ENCODE results near the gene ENO3. TPM values are rescaled to one million over a fixed set of nuclear protein-coding genes. Genes with fewer than 3 reads are reported as not detected.

ENO3 gene
- total RNA-seq, 1 experiment from 2014 or later = 24.6 TPM

GRCh38 chr17:4934173-4934979 lies 16.5 kb upstream of the ENO3 start:
- CTCF ChIA-PET = interaction anchor here (0.7 kb wide), 1 partner anchor 25 kb away, joined by 3 read pairs; no protein-coding TSS in a partner anchor

More at GRCh38 chr17:4934173-4934979, 16.5 kb upstream of the ENO3 start:
- DNase-seq (ENCODE audit: low read depth, low spot score) = no peak
- H3K4me1 ChIP-seq (ENCODE audit: control insufficient read depth in 1 of 2, insufficient read depth in 2 of 2, low read length in 2 of 2) = peaks cover 9 to 22% of the 10 kb centered on the region in 2 experiments
- no TSS peak for BruUV-seq (replicated peaks)
- ChIA-PET RAD21 (ENCODE audit: low non-redundant PET in 1 of 2, low total read pairs in 2 of 2, uncharacterized antibody in 2 of 2, unreplicated experiment in 2 of 2) (no interaction called here), POLR2A (interaction anchor here (0.7 kb wide), 1 partner anchor 1723 kb away, joined by 3 read pairs; no protein-coding TSS in a partner anchor)
- H3K4me3 ChIP-seq (replicated peaks in 1 of 2; ENCODE audit: low read depth in 1 of 2, low read length in 2 of 2) = no peak overlapping the region
- ATAC-seq = peak; percentile 79
- H3K9me3 ChIP-seq (ENCODE audit: control insufficient read depth in 1 of 2, insufficient read depth in 1 of 2, low read depth in 1 of 2, low read length in 2 of 2) = no peaks in the 10 kb centered on the region
- 0 out of 2 replicates have a peak overlapping the region, but pooled peaks have one; percentile 17 for H3K9ac ChIP-seq (ENCODE audit: low read length)
- H3K27ac ChIP-seq (ENCODE audit: low read depth, low read length) = no peak overlapping the region
- H3K27me3 ChIP-seq (ENCODE audit: insufficient read depth, low read length) = no peaks in the 10 kb centered on the region
- no peak overlapping the region for H2AFZ ChIP-seq (ENCODE audit: low read depth, low read length, poor library complexity, severe bottlenecking)
- H4K20me1 ChIP-seq (ENCODE audit: insufficient read depth) = no peaks in the 10 kb centered on the region
- H3K36me3 ChIP-seq (ENCODE audit: control insufficient read depth in 1 of 2, insufficient read depth in 2 of 2, low read length in 2 of 2) = peaks cover 0 to 17% of the 10 kb centered on the region in 2 experiments; a peak in 1 of 4 replicates
- H3K79me2 ChIP-seq (ENCODE audit: insufficient read depth, low read length) = peaks cover 18% of the 10 kb centered on the region
- TF ChIP-seq, protein P1, sequence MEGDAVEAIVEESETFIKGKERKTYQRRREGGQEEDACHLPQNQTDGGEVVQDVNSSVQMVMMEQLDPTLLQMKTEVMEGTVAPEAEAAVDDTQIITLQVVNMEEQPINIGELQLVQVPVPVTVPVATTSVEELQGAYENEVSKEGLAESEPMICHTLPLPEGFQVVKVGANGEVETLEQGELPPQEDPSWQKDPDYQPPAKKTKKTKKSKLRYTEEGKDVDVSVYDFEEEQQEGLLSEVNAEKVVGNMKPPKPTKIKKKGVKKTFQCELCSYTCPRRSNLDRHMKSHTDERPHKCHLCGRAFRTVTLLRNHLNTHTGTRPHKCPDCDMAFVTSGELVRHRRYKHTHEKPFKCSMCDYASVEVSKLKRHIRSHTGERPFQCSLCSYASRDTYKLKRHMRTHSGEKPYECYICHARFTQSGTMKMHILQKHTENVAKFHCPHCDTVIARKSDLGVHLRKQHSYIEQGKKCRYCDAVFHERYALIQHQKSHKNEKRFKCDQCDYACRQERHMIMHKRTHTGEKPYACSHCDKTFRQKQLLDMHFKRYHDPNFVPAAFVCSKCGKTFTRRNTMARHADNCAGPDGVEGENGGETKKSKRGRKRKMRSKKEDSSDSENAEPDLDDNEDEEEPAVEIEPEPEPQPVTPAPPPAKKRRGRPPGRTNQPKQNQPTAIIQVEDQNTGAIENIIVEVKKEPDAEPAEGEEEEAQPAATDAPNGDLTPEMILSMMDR (IDR thresholded peaks at IDR 0.05 in 2 of 3, conservative IDR thresholded peaks at IDR 0.05 in 1 of 3; ENCODE audit: borderline replicate concordance in 1 of 3, insufficient read depth in 1 of 3, low read depth in 2 of 3, low read length in 2 of 3) = peak in 2 of 3 experiments; percentile 34 to 41; a peak in 3 of 6 replicates
- TF ChIP-seq CBX3 (IDR thresholded peaks at IDR 0.05; ENCODE audit: low read depth) (no peak), EZH2 (IDR thresholded peaks at IDR 0.05) (no peak), ZNF274 (IDR thresholded peaks at IDR 0.05; ENCODE audit: low read depth, low read length) (no peak), JUND (IDR thresholded peaks at IDR 0.05) (no peak), SIN3A (IDR thresholded peaks at IDR 0.05; ENCODE audit: low read depth) (no peak)
- TF ChIP-seq, protein P2, sequence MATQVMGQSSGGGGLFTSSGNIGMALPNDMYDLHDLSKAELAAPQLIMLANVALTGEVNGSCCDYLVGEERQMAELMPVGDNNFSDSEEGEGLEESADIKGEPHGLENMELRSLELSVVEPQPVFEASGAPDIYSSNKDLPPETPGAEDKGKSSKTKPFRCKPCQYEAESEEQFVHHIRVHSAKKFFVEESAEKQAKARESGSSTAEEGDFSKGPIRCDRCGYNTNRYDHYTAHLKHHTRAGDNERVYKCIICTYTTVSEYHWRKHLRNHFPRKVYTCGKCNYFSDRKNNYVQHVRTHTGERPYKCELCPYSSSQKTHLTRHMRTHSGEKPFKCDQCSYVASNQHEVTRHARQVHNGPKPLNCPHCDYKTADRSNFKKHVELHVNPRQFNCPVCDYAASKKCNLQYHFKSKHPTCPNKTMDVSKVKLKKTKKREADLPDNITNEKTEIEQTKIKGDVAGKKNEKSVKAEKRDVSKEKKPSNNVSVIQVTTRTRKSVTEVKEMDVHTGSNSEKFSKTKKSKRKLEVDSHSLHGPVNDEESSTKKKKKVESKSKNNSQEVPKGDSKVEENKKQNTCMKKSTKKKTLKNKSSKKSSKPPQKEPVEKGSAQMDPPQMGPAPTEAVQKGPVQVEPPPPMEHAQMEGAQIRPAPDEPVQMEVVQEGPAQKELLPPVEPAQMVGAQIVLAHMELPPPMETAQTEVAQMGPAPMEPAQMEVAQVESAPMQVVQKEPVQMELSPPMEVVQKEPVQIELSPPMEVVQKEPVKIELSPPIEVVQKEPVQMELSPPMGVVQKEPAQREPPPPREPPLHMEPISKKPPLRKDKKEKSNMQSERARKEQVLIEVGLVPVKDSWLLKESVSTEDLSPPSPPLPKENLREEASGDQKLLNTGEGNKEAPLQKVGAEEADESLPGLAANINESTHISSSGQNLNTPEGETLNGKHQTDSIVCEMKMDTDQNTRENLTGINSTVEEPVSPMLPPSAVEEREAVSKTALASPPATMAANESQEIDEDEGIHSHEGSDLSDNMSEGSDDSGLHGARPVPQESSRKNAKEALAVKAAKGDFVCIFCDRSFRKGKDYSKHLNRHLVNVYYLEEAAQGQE (IDR thresholded peaks at IDR 0.05; ENCODE audit: low read depth) = no peak
- no peaks in the 10 kb centered on the region for H3K9me2 ChIP-seq (ENCODE audit: insufficient read depth)
- H3K4me2 ChIP-seq (ENCODE audit: low read length) = peak overlapping the region; percentile 56
- intact Hi-C loops (cut with micrococcal nuclease) = loop anchor here (2.0 kb wide), 1 partner anchor 14 kb away; no protein-coding TSS in a partner anchor
